IMR-90 (cell line): ENCODE data around the gene MCRS1. TPM values are rescaled to one million over a fixed set of nuclear protein-coding genes. Genes with fewer than 3 reads are reported as not detected.

Experiments
- ATAC-seq: fragments of 200-7000 bp; cut with Tn5 transposase; 2 replicates; pipeline ENCODE4 v1.9.1; 2020; ENCODE audit warnings: low read depth, mild to moderate bottlenecking, moderate library complexity
- BruUV-seq: library from RNA; stranded (reverse); fragments of 400-500 nt; replicated peaks from 2 replicates; lab custom pipeline; 2021; lab: Mats Ljungman, UMichigan
- CTCF ChIA-PET: fragments of 300-600 bp; formaldehyde crosslinking; extraction: SDS; loops from one replicate; lab custom pipeline; 2021; ENCODE audit warnings: antibody characterized with exemption; lab: Yijun Ruan, JAX
- POLR2A ChIA-PET: fragments of 300-600 bp; sonication (Branson Sonifier 250); formaldehyde crosslinking; loops from one replicate; lab custom pipeline; 2022; ENCODE audit warnings: antibody characterized with exemption; ENCODE audit not compliant: unreplicated experiment; lab: Charles Lee
- DNase-seq: peaks from one replicate; pipeline ENCODE4 v3.0.0; 2013
- H2AFZ ChIP-seq: replicated peaks from 2 replicates; pipeline ENCODE3; 2013; ENCODE audit warnings: low read length, mild to moderate bottlenecking; ENCODE audit not compliant: poor library complexity
- H2AK5ac ChIP-seq: 2 replicates; pipeline ENCODE4 v1.6.1; 2013; ENCODE audit warnings: low read depth, low read length, inconsistent platforms
- H2AK9ac ChIP-seq: replicated peaks from 2 replicates; pipeline ENCODE3; 2013; ENCODE audit warnings: mild to moderate bottlenecking, low read depth, low read length, moderate library complexity; ENCODE audit not compliant: poor library complexity
- H2BK120ac ChIP-seq: 2 replicates; pipeline ENCODE4 v1.6.1; 2013; ENCODE audit warnings: low read depth, low read length, inconsistent platforms
- H2BK15ac ChIP-seq: 3 replicates; pipeline ENCODE4 v1.6.1; 2013; ENCODE audit warnings: low read depth, low read length, inconsistent platforms
- H2BK20ac ChIP-seq: 2 replicates; pipeline ENCODE4 v1.6.1; 2013; ENCODE audit warnings: low read depth, mild to moderate bottlenecking, inconsistent platforms, low read length, moderate library complexity
- H2BK5ac ChIP-seq: 2 replicates; pipeline ENCODE4 v1.6.1; 2013; ENCODE audit warnings: mild to moderate bottlenecking, low read depth, low read length, inconsistent platforms; ENCODE audit not compliant: poor library complexity, severe bottlenecking
- H3K14ac ChIP-seq: replicated peaks from 2 replicates; pipeline ENCODE4 v1.6.1; 2013; ENCODE audit warnings: low read depth, low read length, inconsistent platforms
- H3K18ac ChIP-seq: 2 replicates; pipeline ENCODE4 v1.6.1; 2013; ENCODE audit warnings: low read depth, low read length, control low read depth
- H3K23ac ChIP-seq: 2 replicates; pipeline ENCODE4 v1.6.1; 2013; ENCODE audit warnings: low read depth, low read length, inconsistent platforms
- H3K27ac ChIP-seq: 2 replicates; pipeline ENCODE4 v1.5.1; 2013; ENCODE audit warnings: mild to moderate bottlenecking, control low read depth, low read length; ENCODE audit not compliant: insufficient read depth
- H3K27me3 ChIP-seq: 2 replicates; pipeline ENCODE4 v1.6.1; 2013; ENCODE audit warnings: low read length; ENCODE audit not compliant: control insufficient read depth, insufficient read depth
- H3K36me3 ChIP-seq: 2 replicates; pipeline ENCODE4 v1.6.1; 2013; ENCODE audit warnings: low read length, mixed read lengths; ENCODE audit not compliant: control insufficient read depth, insufficient read depth
- H3K4ac ChIP-seq: 2 replicates; pipeline ENCODE4 v1.6.1; 2013; ENCODE audit warnings: low read depth, low read length, inconsistent platforms
- H3K4me1 ChIP-seq: 2 replicates; pipeline ENCODE4 v1.6.1; 2013; ENCODE audit warnings: low read length, mixed read lengths; ENCODE audit not compliant: control insufficient read depth, insufficient read depth
- H3K4me2 ChIP-seq: 2 replicates; pipeline ENCODE4 v1.6.1; 2013; ENCODE audit warnings: low read depth, mild to moderate bottlenecking, control low read depth, low read length, moderate library complexity
- H3K4me3 ChIP-seq: 2 replicates; pipeline ENCODE4 v1.5.1; 2013; ENCODE audit warnings: low read depth, mild to moderate bottlenecking, control low read depth, low read length, moderate library complexity; ENCODE audit not compliant: insufficient read depth
- H3K56ac ChIP-seq: 2 replicates; pipeline ENCODE4 v1.6.1; 2013; ENCODE audit warnings: low read length, inconsistent platforms; ENCODE audit not compliant: insufficient read depth; ENCODE audit errors: extremely low read depth
- H3K79me1 ChIP-seq, 2 experiments: 2 replicates each; pipeline ENCODE4 v1.6.1; 2013; ENCODE audit warnings: low read length in 2 of 2, inconsistent platforms in 1 of 2, low read depth in 1 of 2
- H3K9ac ChIP-seq: 2 replicates; pipeline ENCODE4 v1.6.1; 2013; ENCODE audit warnings: low read depth, low read length, control low read depth
- H3K9me1 ChIP-seq: 2 replicates; pipeline ENCODE4 v1.6.1; 2013; ENCODE audit warnings: low read length, inconsistent platforms; ENCODE audit not compliant: insufficient read depth
- H3K9me3 ChIP-seq: 2 replicates; pipeline ENCODE4 v1.6.1; 2013; ENCODE audit warnings: low read length; ENCODE audit not compliant: control insufficient read depth, insufficient read depth
- H4K20me1 ChIP-seq: 2 replicates; pipeline ENCODE4 v1.6.1; 2013; ENCODE audit warnings: low read length, inconsistent platforms; ENCODE audit not compliant: insufficient read depth
- H4K5ac ChIP-seq: 2 replicates; pipeline ENCODE4 v1.6.1; 2013; ENCODE audit warnings: mild to moderate bottlenecking, low read depth, low read length, control low read depth
- H4K8ac ChIP-seq, 2 experiments: 2 replicates each; pipeline ENCODE4 v1.6.1; 2013; ENCODE audit warnings: low read depth in 2 of 2, low read length in 2 of 2, control low read depth in 1 of 2, inconsistent platforms in 1 of 2
- H4K91ac ChIP-seq: 2 replicates; pipeline ENCODE4 v1.6.1; 2013; ENCODE audit warnings: low read depth, low read length, inconsistent platforms; ENCODE audit not compliant: insufficient read depth
- NFE2L2 ChIP-seq: fragments of 150-350 bp; IDR thresholded peaks from 2 replicates; pipeline ENCODE4 v1.6.1; 2016; ENCODE audit warnings: low read depth, mild to moderate bottlenecking, low read length
- RCOR1 ChIP-seq: IDR thresholded peaks from 2 replicates; pipeline ENCODE4 v1.6.1; 2012; ENCODE audit warnings: mild to moderate bottlenecking, low read length, improper control_type of control experiment; ENCODE audit not compliant: insufficient replicate concordance
- SMC3 ChIP-seq: fragments of 150-350 bp; IDR thresholded peaks from 2 replicates; pipeline ENCODE4 v1.6.1; 2016; ENCODE audit warnings: low read depth, mild to moderate bottlenecking, antibody characterized with exemption, low read length, moderate library complexity
- WGBS, 2 experiments: methylation state at CpG; one replicate each; pipeline versions ENCODE4 v1.1.5 to v1.1.7; 2013; ENCODE audit warnings: missing lambda C conversion rate in 2 of 2; ENCODE audit not compliant: insufficient read length in 1 of 2; ENCODE audit errors: extremely low coverage in 2 of 2; 5-methylcytosine and 5-hydroxymethylcytosine counted together
- dilution Hi-C: fragments of 300-500 bp; cut with HindIII; formaldehyde crosslinking; loops from one replicate; pipeline ENCODE4 v1.14.3; 2018; ENCODE audit warnings: low sequenced_read_pairs; ENCODE audit not compliant: unreplicated experiment
- in situ Hi-C: fragments of 300-500 bp; cut with MboI; formaldehyde crosslinking; loops from 3 replicates; pipeline ENCODE4 v1.14.3; 2019; ENCODE audit warnings: low sequenced_read_pairs, inconsistent platforms, mixed read lengths
- intact Hi-C: fragments of 100-400 bp; cut with micrococcal nuclease; formaldehyde crosslinking; loops from 2 replicates; pipeline ENCODE4 v1.10.0; 2022
- polyA plus RNA-seq, 3 experiments: library from polyadenylated mRNA; depleted of rRNA; stranded (reverse); fragments of >200 nt; gene quantifications; 2 replicates each; pipeline ENCODE4 v1.2.3, GENCODE V29; 2012; ENCODE audit warnings: low replicate concordance in 1 of 3
- total RNA-seq: library from RNA; depleted of rRNA; stranded (reverse); fragments of >200 nt; gene quantifications from 2 replicates; pipeline ENCODE4 v1.2.3, GENCODE V29; 2012
- TF ChIP-seq, protein P1 (sequence below): fragments of 150-350 bp; IDR thresholded peaks from 2 replicates; pipeline ENCODE4 v1.6.1; 2017; ENCODE audit warnings: mild to moderate bottlenecking, antibody characterized with exemption, low read length, low read depth

The MCRS1 gene
- total and polyA plus RNA-seq, 2 of the 4 experiments (the other 2 are of a cell fraction): 72.9 to 73.2 TPM

DNA sequence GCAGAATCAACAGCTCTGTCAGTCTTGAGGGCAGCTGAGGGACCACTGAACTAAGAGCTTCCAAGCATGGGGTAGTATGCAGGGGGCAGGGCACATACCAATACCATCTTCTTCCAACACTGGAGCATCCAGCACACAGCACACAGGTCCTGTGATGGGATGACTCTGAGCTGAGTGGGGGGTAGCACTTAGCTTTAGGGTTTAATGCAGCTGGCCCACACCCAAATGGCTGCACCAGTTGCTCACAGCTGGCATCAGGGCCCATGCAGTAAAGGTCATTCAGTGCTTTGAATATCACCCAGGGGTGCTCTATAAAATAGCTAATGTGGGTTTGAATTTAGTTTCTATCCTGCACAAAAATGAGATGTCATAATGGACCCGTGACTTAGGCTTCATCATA lies 35.8 kb upstream of the MCRS1 start:
- no CpG with 5 or more reads among the region's 1 CpG for WGBS, 2 experiments
- Histone ChIP-seq H3K27me3 (no peaks in the 10 kb centered on the region), H2BK20ac (no peak overlapping the region), H2BK15ac (no peak overlapping the region), H3K9me1 (no peaks in the 10 kb centered on the region; the same call in 1 of the 2 replicates), H3K56ac (no peak overlapping the region), H4K91ac (no peak overlapping the region), H3K4me3 (no peak overlapping the region), H2AK9ac (no peak overlapping the region), H4K20me1 (no peaks in the 10 kb centered on the region), H3K9ac (no peak overlapping the region), H3K4me1 (no peaks in the 10 kb centered on the region), H2BK120ac (no peak overlapping the region), H4K8ac (no peak overlapping the region), H2BK5ac (no peak overlapping the region), H3K4ac (no peak overlapping the region), H3K9me3 (no peaks in the 10 kb centered on the region), H3K4me2 (no peak overlapping the region), H3K18ac (no peak overlapping the region), H4K5ac (no peak overlapping the region), H3K79me1 (no peaks in the 10 kb centered on the region), H3K14ac (no peak overlapping the region), H3K23ac (no peak overlapping the region), H2AFZ (no peak overlapping the region), H2AK5ac (no peak overlapping the region), H3K27ac (no peak overlapping the region), H3K36me3 (no peaks in the 10 kb centered on the region)
- TF ChIP-seq SMC3 (no peak), NFE2L2 (no peak), RCOR1 (no peak)
- TF ChIP-seq, protein P1, sequence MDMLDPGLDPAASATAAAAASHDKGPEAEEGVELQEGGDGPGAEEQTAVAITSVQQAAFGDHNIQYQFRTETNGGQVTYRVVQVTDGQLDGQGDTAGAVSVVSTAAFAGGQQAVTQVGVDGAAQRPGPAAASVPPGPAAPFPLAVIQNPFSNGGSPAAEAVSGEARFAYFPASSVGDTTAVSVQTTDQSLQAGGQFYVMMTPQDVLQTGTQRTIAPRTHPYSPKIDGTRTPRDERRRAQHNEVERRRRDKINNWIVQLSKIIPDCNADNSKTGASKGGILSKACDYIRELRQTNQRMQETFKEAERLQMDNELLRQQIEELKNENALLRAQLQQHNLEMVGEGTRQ: no peak
- no TSS peak for BruUV-seq
- POLR2A ChIA-PET: no interaction called here
- CTCF ChIA-PET: interaction anchor here (0.9 kb wide), 1 partner anchor 19 kb away, joined by 3 read pairs; the partner anchor contains the start of gene PRPF40B
- intact Hi-C loops (no loop called here), dilution Hi-C loops (no loop called here), in situ Hi-C loops (no loop called here)
- no peak for ATAC-seq
- DNase-seq: no peak
